SK-N-SH (cell line): ENCODE measurements around the gene HINFP. TPM values are rescaled to one million over a fixed set of nuclear protein-coding genes. Genes with fewer than 3 reads are reported as not detected.

ENCODE experiments used
- CTCF ChIA-PET: fragments of 300-600, 350-600 bp; formaldehyde crosslinking; extraction: SDS; loops from one replicate; lab custom pipeline; 2021; lab: Yijun Ruan, JAX
- POLR2A ChIA-PET: fragments of 350-600 bp; sonication (Branson Sonifier 250); formaldehyde crosslinking; extraction: SDS; loops from one replicate; lab custom pipeline; 2020; ENCODE audit warnings: antibody characterized with exemption, inconsistent platforms; lab: Yijun Ruan, JAX
- DNase-seq: peaks from one replicate; pipeline ENCODE4 v3.0.0; 2012
- H2AFZ ChIP-seq: fragments of 200-600 bp; sonication (generic); 2 replicates; pipeline ENCODE4 v1.8.1; 2016; ENCODE audit warnings: antibody characterized with exemption, mild to moderate bottlenecking, low read depth
- H3F3A ChIP-seq: fragments of 200-600 bp; sonication (generic); replicated peaks from 2 replicates; pipeline ENCODE3; 2016; ENCODE audit warnings: antibody characterized with exemption, mild to moderate bottlenecking; ENCODE audit not compliant: insufficient read depth
- H3K27ac ChIP-seq, 2 experiments: fragments of 200-500 bp in 1 of 2; fragments of 200-600 bp in 1 of 2; sonication (Bioruptor generic) in 1 of 2; sonication (generic), shearing (Covaris generic) in 1 of 2; 2 replicates each; pipeline versions ENCODE4 v1.5.1 to v1.6.1; 2014 to 2016; ENCODE audit warnings: low read depth in 2 of 2, inconsistent platforms in 1 of 2, low read length in 1 of 2, mild to moderate bottlenecking in 1 of 2, mixed read lengths in 1 of 2
- H3K27me3 ChIP-seq: fragments of 200-600 bp; sonication (generic), shearing (Covaris generic); 2 replicates; pipeline ENCODE4 v1.6.1; 2016; ENCODE audit warnings: mixed run types; ENCODE audit not compliant: insufficient read depth
- H3K36me3 ChIP-seq, 2 experiments: fragments of 200-500 bp in 1 of 2; fragments of 200-600 bp in 1 of 2; sonication (Bioruptor generic) in 1 of 2; sonication (generic) in 1 of 2; replicated peaks in 1 of 2; 2 replicates each; pipeline versions ENCODE3 to v1.5.1; 2014 to 2016; ENCODE audit warnings: low read length in 1 of 2, mild to moderate bottlenecking in 1 of 2; ENCODE audit not compliant: insufficient read depth in 2 of 2, control insufficient read depth in 1 of 2
- H3K4me1 ChIP-seq, 2 experiments: fragments of 200-500 bp in 1 of 2; fragments of 200-600 bp in 1 of 2; sonication (Bioruptor generic) in 1 of 2; sonication (generic), shearing (Covaris generic) in 1 of 2; 2 replicates each; pipeline versions ENCODE4 v1.5.1 to v1.6.1; 2014 to 2016; ENCODE audit warnings: low read depth in 1 of 2, low read length in 1 of 2, mixed run types in 1 of 2; ENCODE audit not compliant: insufficient read depth in 2 of 2, control insufficient read depth in 1 of 2
- H3K4me2 ChIP-seq: fragments of 200-600 bp; sonication (generic), shearing (Covaris generic); 2 replicates; pipeline ENCODE4 v1.6.1; 2017; ENCODE audit warnings: mixed run types
- H3K4me3 ChIP-seq, 2 experiments: fragments of 200-500 bp in 1 of 2; fragments of 200-600 bp in 1 of 2; sonication (Bioruptor generic) in 1 of 2; sonication (generic), shearing (Covaris generic) in 1 of 2; 2 replicates each; pipeline versions ENCODE4 v1.5.1 to v1.8.1; 2014 to 2016; ENCODE audit warnings: low read depth in 2 of 2, inconsistent platforms in 1 of 2, low read length in 1 of 2, mild to moderate bottlenecking in 1 of 2, mixed read lengths in 1 of 2, moderate library complexity in 1 of 2
- H3K79me2 ChIP-seq: fragments of 200-600 bp; sonication (generic); 2 replicates; pipeline ENCODE4 v1.8.1; 2017; ENCODE audit warnings: mild to moderate bottlenecking; ENCODE audit not compliant: insufficient read depth
- H3K9ac ChIP-seq: fragments of 200-600 bp; sonication (generic); 2 replicates; pipeline ENCODE4 v1.6.1; 2017; ENCODE audit warnings: mixed run types
- H3K9me2 ChIP-seq: fragments of 200-600 bp; sonication (generic); 2 replicates; pipeline ENCODE4 v1.6.1; 2017; ENCODE audit warnings: mixed run types
- H3K9me3 ChIP-seq: fragments of 200-600 bp; sonication (generic); 2 replicates; pipeline ENCODE4 v1.6.1; 2017; ENCODE audit warnings: mixed run types, mild to moderate bottlenecking, moderate library complexity
- H4K20me1 ChIP-seq: fragments of 200-600 bp; sonication (generic); 2 replicates; pipeline ENCODE4 v1.6.1; 2017; ENCODE audit warnings: mild to moderate bottlenecking, mixed run types; ENCODE audit not compliant: insufficient read depth
- ELF1 ChIP-seq: IDR thresholded peaks from 2 replicates; pipeline ENCODE4 v1.4.0; 2012
- EP300 ChIP-seq, 2 experiments: IDR thresholded peaks; 2 replicates each; pipeline versions ENCODE4 v1.4.0 to v1.6.1; 2012; ENCODE audit warnings: borderline replicate concordance in 1 of 2, low read depth in 1 of 2, low read length in 1 of 2
- GABPA ChIP-seq: IDR thresholded peaks from 2 replicates; pipeline ENCODE4 v1.4.0; 2012; ENCODE audit warnings: low read depth, mild to moderate bottlenecking
- MEF2A ChIP-seq: IDR thresholded peaks from 2 replicates; pipeline ENCODE4 v1.4.0; 2012; ENCODE audit warnings: low read depth, borderline replicate concordance
- MXI1 ChIP-seq: IDR thresholded peaks from 2 replicates; pipeline ENCODE4 v1.6.1; 2012; ENCODE audit warnings: mild to moderate bottlenecking, low read depth, low read length, improper control_type of control experiment
- NRF1 ChIP-seq: IDR thresholded peaks from 2 replicates; pipeline ENCODE4 v1.6.1; 2012; ENCODE audit warnings: low read depth, mild to moderate bottlenecking, low read length
- POLR2AphosphoS5 ChIP-seq: IDR thresholded peaks from 2 replicates; pipeline ENCODE4 v1.6.1; 2012; ENCODE audit warnings: low read depth, low read length
- RAD21 ChIP-seq: IDR thresholded peaks from 2 replicates; pipeline ENCODE4 v1.6.1; 2012; ENCODE audit warnings: mild to moderate bottlenecking, low read length
- RCOR1 ChIP-seq: fragments of 150-350 bp; IDR thresholded peaks from 2 replicates; pipeline ENCODE4 v1.6.1; 2017; ENCODE audit warnings: antibody characterized with exemption, low read length
- RXRA ChIP-seq: IDR thresholded peaks from 2 replicates; pipeline ENCODE4 v1.4.0; 2012; ENCODE audit warnings: low read depth, mild to moderate bottlenecking, borderline replicate concordance
- SMC3 ChIP-seq: IDR thresholded peaks from 2 replicates; pipeline ENCODE4 v1.6.1; 2012; ENCODE audit warnings: low read depth, low read length, improper control_type of control experiment
- TAF1 ChIP-seq: IDR thresholded peaks from 2 replicates; pipeline ENCODE4 v1.6.1; 2012; ENCODE audit warnings: low read depth, mild to moderate bottlenecking, low read length, moderate library complexity, borderline replicate concordance
- TCF12 ChIP-seq: IDR thresholded peaks from 2 replicates; pipeline ENCODE4 v1.4.0; 2012
- TEAD4 ChIP-seq: IDR thresholded peaks from 2 replicates; pipeline ENCODE4 v1.4.0; 2012; ENCODE audit warnings: mild to moderate bottlenecking, borderline replicate concordance; ENCODE audit not compliant: insufficient read depth
- USF1 ChIP-seq: IDR thresholded peaks from 2 replicates; pipeline ENCODE4 v1.4.0; 2012; ENCODE audit warnings: low read depth, borderline replicate concordance
- YY1 ChIP-seq: IDR thresholded peaks from 2 replicates; pipeline ENCODE4 v1.4.0; 2012; ENCODE audit warnings: low read depth, mild to moderate bottlenecking
- WGBS: methylation state at CpG from one replicate; pipeline ENCODE4 v1.1.6; 2017; ENCODE audit warnings: low lambda C conversion rate; 5-methylcytosine and 5-hydroxymethylcytosine counted together
- polyA plus RNA-seq, 3 experiments: library from polyadenylated mRNA; depleted of rRNA; stranded (reverse); fragments of >200 nt; gene quantifications; 2 replicates each; pipeline ENCODE4 v1.2.3, GENCODE V29; 2012
- TF ChIP-seq, protein P1 (sequence below): IDR thresholded peaks from 2 replicates; pipeline ENCODE4 v1.6.1; 2012; ENCODE audit warnings: mild to moderate bottlenecking, low read depth, low read length, moderate library complexity
- TF ChIP-seq, protein P2 (sequence below): fragments of 200-600 bp; sonication (generic); IDR thresholded peaks from 2 replicates; pipeline ENCODE4 v1.6.1; 2017; ENCODE audit warnings: antibody characterized with exemption, mild to moderate bottlenecking, moderate library complexity

HINFP gene
- polyA plus RNA-seq, 1 of the 3 experiments (the other 2 are of a cell fraction), result 21.8 TPM

DNA sequence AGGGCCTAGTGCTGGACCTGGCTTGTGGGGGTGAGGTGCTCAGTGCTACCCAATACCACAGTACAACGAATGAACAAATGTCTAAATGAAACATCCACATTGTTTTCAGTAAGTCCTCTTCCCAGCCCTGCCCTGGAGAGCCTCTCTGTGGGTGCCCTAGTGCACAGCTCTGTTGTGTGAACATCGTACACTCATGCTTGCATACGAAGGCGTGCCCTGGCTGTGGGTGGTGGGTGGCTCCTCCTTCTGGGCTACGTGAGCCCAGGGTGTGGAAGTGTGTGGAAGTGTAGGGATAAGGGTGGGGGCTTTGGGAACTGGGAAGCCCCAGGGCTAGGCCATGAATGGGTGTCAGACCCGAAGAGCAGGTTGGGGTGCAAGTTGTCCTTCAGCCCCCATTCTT, 46.6 kb downstream of the HINFP start:
- TF ChIP-seq MEF2A (no peak), TCF12 (no peak)
- TF ChIP-seq, all 33 proteins: peak for 0
- WGBS, result 75% methylated on average over 6 of the region's 6 CpGs
- Histone ChIP-seq H3K27ac (no peak overlapping the region), H3K36me3 (no peaks in the 10 kb centered on the region), H3K79me2 (no peaks in the 10 kb centered on the region), H3K4me3 (no peak overlapping the region), H4K20me1 (no peaks in the 10 kb centered on the region), H3K4me2 (no peak overlapping the region), H3K27me3 (no peaks in the 10 kb centered on the region), H3F3A (peaks cover 12% of the 10 kb centered on the region), H3K9ac (no peak overlapping the region), H3K9me3 (no peaks in the 10 kb centered on the region), H3K4me1 (peaks cover 5 to 8% of the 10 kb centered on the region in 2 experiments; a peak in 2 of 4 replicates), H2AFZ (no peak overlapping the region), H3K9me2 (no peaks in the 10 kb centered on the region)
- POLR2A ChIA-PET, result no interaction called here
- CTCF ChIA-PET, result interaction anchor here (1.3 to 1.4 kb wide), 3 partner anchors 10 to 25 kb away, joined by 3 to 4 read pairs (median 3); no protein-coding TSS in a partner anchor
- DNase-seq, result no peak

- peak within 1 kb of the TSS; percentile 61 to 76 for H3K4me3 ChIP-seq
- peak within 1 kb of the TSS; percentile 86 for H3K9ac ChIP-seq
- 11% methylated on average over 18 of the region's 63 CpGs for WGBS
- peaks cover 5 to 8% of the 10 kb centered on the region in 2 experiments; a peak in 2 of 4 replicates for H3K4me1 ChIP-seq
- CTCF ChIA-PET, result interaction anchor here (0.6 to 3.2 kb wide), 23 partner anchors 8 to 206 kb away, joined by 3 to 32 read pairs (median 5); partner anchors contain the start of genes CBL and NHERF4
- POLR2A ChIA-PET, result interaction anchor here (1.0 to 1.2 kb wide), 3 partner anchors 9 to 66 kb away, joined by 3 to 4 read pairs (median 3); partner anchors contain the start of gene C2CD2L
- peak; percentile 98 for DNase-seq
- no peaks in the 10 kb centered on the region for H3K27me3 ChIP-seq
- H3K4me2 ChIP-seq, result peak within 1 kb of the TSS; percentile 97
- no peaks in the 10 kb centered on the region for H3K9me2 ChIP-seq
- H3F3A ChIP-seq, result peaks cover 12% of the 10 kb centered on the region
- peak within 1 kb of the TSS; percentile 55 to 74 for H3K27ac ChIP-seq
- H2AFZ ChIP-seq, result peak within 1 kb of the TSS; percentile 95
- peaks cover 0 to under 1% of the 10 kb centered on the region in 2 experiments for H3K36me3 ChIP-seq
- H4K20me1 ChIP-seq, result no peaks in the 10 kb centered on the region
- H3K79me2 ChIP-seq, result no peaks in the 10 kb centered on the region
- H3K9me3 ChIP-seq, result no peaks in the 10 kb centered on the region
- TF ChIP-seq, protein P1, sequence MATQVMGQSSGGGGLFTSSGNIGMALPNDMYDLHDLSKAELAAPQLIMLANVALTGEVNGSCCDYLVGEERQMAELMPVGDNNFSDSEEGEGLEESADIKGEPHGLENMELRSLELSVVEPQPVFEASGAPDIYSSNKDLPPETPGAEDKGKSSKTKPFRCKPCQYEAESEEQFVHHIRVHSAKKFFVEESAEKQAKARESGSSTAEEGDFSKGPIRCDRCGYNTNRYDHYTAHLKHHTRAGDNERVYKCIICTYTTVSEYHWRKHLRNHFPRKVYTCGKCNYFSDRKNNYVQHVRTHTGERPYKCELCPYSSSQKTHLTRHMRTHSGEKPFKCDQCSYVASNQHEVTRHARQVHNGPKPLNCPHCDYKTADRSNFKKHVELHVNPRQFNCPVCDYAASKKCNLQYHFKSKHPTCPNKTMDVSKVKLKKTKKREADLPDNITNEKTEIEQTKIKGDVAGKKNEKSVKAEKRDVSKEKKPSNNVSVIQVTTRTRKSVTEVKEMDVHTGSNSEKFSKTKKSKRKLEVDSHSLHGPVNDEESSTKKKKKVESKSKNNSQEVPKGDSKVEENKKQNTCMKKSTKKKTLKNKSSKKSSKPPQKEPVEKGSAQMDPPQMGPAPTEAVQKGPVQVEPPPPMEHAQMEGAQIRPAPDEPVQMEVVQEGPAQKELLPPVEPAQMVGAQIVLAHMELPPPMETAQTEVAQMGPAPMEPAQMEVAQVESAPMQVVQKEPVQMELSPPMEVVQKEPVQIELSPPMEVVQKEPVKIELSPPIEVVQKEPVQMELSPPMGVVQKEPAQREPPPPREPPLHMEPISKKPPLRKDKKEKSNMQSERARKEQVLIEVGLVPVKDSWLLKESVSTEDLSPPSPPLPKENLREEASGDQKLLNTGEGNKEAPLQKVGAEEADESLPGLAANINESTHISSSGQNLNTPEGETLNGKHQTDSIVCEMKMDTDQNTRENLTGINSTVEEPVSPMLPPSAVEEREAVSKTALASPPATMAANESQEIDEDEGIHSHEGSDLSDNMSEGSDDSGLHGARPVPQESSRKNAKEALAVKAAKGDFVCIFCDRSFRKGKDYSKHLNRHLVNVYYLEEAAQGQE, result peak; percentile 49; the same call in 1 of the 2 replicates
- TF ChIP-seq TAF1 (0 out of 2 replicates have a peak, but pooled peaks have one; percentile 73), RXRA (no peak), GABPA (0 out of 2 replicates have a peak, but pooled peaks have one; percentile 15), ELF1 (no peak), USF1 (no peak), YY1 (peak; percentile 78; the same call in 1 of the 2 replicates), SMC3 (peak; percentile 42), NRF1 (0 out of 2 replicates have a peak, but pooled peaks have one; percentile 13), RCOR1 (peak; percentile 87), EP300 (IDR thresholded peaks at IDR 0.05; ENCODE audit: borderline replicate concordance in 1 of 2, low read depth in 1 of 2, low read length in 1 of 2) (no peak), MXI1 (peak; percentile 35; the same call in 1 of the 2 replicates), RAD21 (peak; percentile 51; the same call in 1 of the 2 replicates), POLR2AphosphoS5 (peak; percentile 89; the same call in 1 of the 2 replicates), TEAD4 (no peak)
- TF ChIP-seq, protein P2, sequence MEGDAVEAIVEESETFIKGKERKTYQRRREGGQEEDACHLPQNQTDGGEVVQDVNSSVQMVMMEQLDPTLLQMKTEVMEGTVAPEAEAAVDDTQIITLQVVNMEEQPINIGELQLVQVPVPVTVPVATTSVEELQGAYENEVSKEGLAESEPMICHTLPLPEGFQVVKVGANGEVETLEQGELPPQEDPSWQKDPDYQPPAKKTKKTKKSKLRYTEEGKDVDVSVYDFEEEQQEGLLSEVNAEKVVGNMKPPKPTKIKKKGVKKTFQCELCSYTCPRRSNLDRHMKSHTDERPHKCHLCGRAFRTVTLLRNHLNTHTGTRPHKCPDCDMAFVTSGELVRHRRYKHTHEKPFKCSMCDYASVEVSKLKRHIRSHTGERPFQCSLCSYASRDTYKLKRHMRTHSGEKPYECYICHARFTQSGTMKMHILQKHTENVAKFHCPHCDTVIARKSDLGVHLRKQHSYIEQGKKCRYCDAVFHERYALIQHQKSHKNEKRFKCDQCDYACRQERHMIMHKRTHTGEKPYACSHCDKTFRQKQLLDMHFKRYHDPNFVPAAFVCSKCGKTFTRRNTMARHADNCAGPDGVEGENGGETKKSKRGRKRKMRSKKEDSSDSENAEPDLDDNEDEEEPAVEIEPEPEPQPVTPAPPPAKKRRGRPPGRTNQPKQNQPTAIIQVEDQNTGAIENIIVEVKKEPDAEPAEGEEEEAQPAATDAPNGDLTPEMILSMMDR, result peak; percentile 82
These were observed 47.3 kb downstream of the HINFP start, which contains the start of gene NLRX1 for GRCh38 chr11:119168471-119169281. Gene NLRX1 (plus strand): TSS chr11:119168725. CDS start chr11:119171404, 2,679 bp downstream.
